ENCODE data around the gene SPAG16. TPM values are rescaled to one million over a fixed set of nuclear protein-coding genes. Genes with fewer than 3 reads are reported as not detected.

Gene SPAG16
- total and polyA plus RNA-seq, 10 donors, result 9.0 to 19.7 (median 12.2) TPM

DNA sequence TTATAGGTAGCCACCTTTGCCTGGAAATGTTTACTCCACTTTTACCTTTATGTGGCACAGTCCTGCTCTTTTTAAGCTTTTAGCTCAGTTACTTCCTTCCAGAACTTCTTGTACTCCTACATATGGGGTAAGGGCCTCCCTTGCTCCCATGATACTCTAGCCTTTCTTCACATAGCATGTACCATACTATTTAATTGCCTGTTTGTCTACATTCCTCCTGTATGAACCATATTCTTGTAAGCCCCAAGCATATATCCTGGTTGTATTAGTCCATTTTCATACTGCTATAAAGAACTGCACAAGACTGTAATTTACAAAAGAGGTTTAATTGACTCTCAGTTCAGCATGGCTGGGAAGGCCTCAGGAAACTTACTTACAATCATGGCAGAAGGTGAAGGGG, 1035.9 kb downstream of the SPAG16 start:
- no peaks in the 10 kb centered on the region for H3K4me1 ChIP-seq
- intact Hi-C loops (cut with DNase I; ENCODE audit: low total_unique reads), result no loop called here
- no peaks in the 10 kb centered on the region for H3K36me3 ChIP-seq
- H3K27me3 ChIP-seq (replicated peaks in 1 of 7), result no peaks in the 10 kb centered on the region
- no peak for DNase-seq
- TF ChIP-seq, protein P1, sequence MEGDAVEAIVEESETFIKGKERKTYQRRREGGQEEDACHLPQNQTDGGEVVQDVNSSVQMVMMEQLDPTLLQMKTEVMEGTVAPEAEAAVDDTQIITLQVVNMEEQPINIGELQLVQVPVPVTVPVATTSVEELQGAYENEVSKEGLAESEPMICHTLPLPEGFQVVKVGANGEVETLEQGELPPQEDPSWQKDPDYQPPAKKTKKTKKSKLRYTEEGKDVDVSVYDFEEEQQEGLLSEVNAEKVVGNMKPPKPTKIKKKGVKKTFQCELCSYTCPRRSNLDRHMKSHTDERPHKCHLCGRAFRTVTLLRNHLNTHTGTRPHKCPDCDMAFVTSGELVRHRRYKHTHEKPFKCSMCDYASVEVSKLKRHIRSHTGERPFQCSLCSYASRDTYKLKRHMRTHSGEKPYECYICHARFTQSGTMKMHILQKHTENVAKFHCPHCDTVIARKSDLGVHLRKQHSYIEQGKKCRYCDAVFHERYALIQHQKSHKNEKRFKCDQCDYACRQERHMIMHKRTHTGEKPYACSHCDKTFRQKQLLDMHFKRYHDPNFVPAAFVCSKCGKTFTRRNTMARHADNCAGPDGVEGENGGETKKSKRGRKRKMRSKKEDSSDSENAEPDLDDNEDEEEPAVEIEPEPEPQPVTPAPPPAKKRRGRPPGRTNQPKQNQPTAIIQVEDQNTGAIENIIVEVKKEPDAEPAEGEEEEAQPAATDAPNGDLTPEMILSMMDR (IDR thresholded peaks at IDR 0.05 in 8 of 11, conservative IDR thresholded peaks at IDR 0.05 in 3 of 11), result no peak
- TF ChIP-seq POLR2A (IDR thresholded peaks at IDR 0.05) (no peak), POLR2AphosphoS5 (IDR thresholded peaks at IDR 0.05) (no peak)
- no peak overlapping the region for H3K4me3 ChIP-seq
- no peak overlapping the region for H3K27ac ChIP-seq
- H3K9me3 ChIP-seq, result no peaks in the 10 kb centered on the region

DNA sequence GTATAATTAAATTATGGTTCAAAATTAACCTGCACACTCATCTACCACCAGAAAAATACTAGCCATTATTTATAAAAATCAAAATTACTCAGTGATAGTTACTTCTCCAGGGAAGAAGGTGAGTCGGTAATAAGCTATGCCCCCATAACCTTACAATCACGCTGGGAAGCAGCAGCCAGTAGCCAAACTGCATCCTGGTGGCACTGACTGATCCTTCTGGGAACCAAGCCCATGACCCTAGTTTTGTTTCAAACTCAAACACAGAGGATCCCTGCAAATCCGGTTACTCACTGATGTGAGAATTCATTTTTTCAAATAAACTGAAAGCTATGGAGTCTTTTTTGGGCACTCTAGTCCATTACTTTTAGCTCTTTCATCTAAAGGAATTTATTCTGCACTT, 1038.4 kb downstream of the SPAG16 start:
- Histone ChIP-seq H3K4me3 (no peak overlapping the region), H3K27ac (no peak overlapping the region), H3K36me3 (no peaks in the 10 kb centered on the region), H3K27me3 (replicated peaks in 1 of 7) (no peaks in the 10 kb centered on the region), H3K9me3 (no peaks in the 10 kb centered on the region), H3K4me1 (no peaks in the 10 kb centered on the region)
- intact Hi-C loops (cut with DNase I; ENCODE audit: low total_unique reads), result no loop called here
- 76 to 93% (median 81%) methylated on average over 3 of the region's 3 CpGs for WGBS, 5 donors
- TF ChIP-seq POLR2A (IDR thresholded peaks at IDR 0.05) (no peak), POLR2AphosphoS5 (IDR thresholded peaks at IDR 0.05) (no peak)
- TF ChIP-seq, protein P1 (IDR thresholded peaks at IDR 0.05 in 8 of 11, conservative IDR thresholded peaks at IDR 0.05 in 3 of 11), result no peak
- no peak for DNase-seq

DNA sequence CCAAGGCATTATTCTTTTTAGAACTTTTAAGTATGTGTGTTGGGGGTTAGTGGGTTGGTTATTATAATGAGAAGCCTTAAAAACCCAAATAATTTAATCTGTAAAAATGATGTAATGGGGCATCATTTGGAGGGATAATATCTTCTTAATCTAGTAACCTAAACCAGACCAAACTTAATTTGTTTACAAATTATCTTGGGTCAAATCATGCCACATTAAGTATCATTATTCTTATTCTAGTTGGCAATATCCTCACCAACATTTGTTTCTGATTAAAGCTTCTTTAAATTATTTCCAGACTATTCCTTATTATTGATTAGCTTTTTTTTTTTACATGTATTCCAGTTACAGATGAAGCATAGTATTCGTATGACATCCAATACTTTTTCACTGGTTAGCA, 1041.1 kb downstream of the SPAG16 start:
- H3K27ac ChIP-seq, result no peak overlapping the region
- no peak for DNase-seq
- 77 to 94% (median 83%) methylated on average over 1 of the region's 1 CpG for WGBS, 5 donors
- no peaks in the 10 kb centered on the region for H3K27me3 ChIP-seq (replicated peaks in 1 of 7)
- no peaks in the 10 kb centered on the region for H3K4me1 ChIP-seq
- no peaks in the 10 kb centered on the region for H3K9me3 ChIP-seq
- TF ChIP-seq POLR2A (IDR thresholded peaks at IDR 0.05) (no peak), POLR2AphosphoS5 (IDR thresholded peaks at IDR 0.05) (no peak)
- TF ChIP-seq, protein P1 (IDR thresholded peaks at IDR 0.05 in 8 of 11, conservative IDR thresholded peaks at IDR 0.05 in 3 of 11), result no peak
- H3K36me3 ChIP-seq, result no peaks in the 10 kb centered on the region
- H3K4me3 ChIP-seq, result no peak overlapping the region
- intact Hi-C loops (cut with DNase I; ENCODE audit: low total_unique reads), result no loop called here

DNA sequence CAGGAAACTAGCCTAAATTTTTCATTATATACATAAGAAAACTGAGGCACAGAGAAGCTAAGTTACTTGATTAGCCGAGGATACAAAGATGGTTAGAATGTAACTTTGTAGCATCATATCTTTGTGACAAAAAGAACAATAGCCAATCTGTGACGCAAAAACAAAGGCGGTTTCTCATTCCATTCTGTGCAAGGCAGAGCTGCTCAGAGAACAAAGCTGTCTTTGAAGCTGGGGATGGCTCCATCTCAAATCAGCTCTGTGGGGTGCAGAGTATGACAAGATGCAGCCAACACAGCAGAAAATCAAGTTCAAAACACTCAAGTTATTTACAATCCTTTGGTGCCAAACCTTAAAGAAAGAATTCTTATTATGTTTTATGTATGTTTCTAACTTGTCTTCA, 1044.7 kb downstream of the SPAG16 start:
- H3K4me3 ChIP-seq, result no peak overlapping the region
- intact Hi-C loops (cut with DNase I; ENCODE audit: low total_unique reads), result no loop called here
- no peak for TF ChIP-seq POLR2AphosphoS5 (IDR thresholded peaks at IDR 0.05)
- no peaks in the 10 kb centered on the region for H3K4me1 ChIP-seq
- H3K9me3 ChIP-seq, result peaks cover 0 to under 1% (median 0%) of the 10 kb centered on the region in 8 donors
- H3K27ac ChIP-seq, result no peak overlapping the region
- H3K36me3 ChIP-seq, result no peaks in the 10 kb centered on the region
- DNase-seq, result no peak
- WGBS, 5 donors, result 76 to 82% (median 81%) methylated on average over 3 of the region's 3 CpGs
- H3K27me3 ChIP-seq (replicated peaks in 1 of 7), result no peaks in the 10 kb centered on the region

DNA sequence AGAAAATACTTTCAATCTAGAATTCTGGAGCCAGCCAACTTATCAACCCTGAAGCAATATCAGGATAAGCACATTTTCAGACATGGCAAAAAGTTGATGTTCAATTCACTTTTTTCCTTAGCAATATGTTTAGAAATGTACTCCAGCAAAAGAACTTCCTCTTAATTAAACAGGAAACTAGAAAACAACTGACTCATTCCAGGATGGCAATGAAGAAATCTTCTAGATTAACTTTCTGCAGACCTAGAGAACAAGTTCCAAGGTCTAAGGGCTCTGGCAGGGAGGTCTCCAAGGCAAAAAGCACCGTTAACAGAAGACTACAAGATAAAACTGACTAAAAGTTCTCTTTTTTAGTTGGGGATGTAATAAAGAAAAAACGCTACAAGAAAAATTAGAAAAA, 1057.4 kb downstream of the SPAG16 start:
- no peak overlapping the region for H3K27ac ChIP-seq
- H3K4me1 ChIP-seq, result no peaks in the 10 kb centered on the region
- intact Hi-C loops (cut with DNase I; ENCODE audit: low total_unique reads), result no loop called here
- no peaks in the 10 kb centered on the region for H3K36me3 ChIP-seq
- no peak overlapping the region for H3K4me3 ChIP-seq
- 2 to 64% (median 27%) methylated on average over 2 of the region's 2 CpGs for WGBS, 5 donors
- no peak for DNase-seq
- TF ChIP-seq, protein P1 (IDR thresholded peaks at IDR 0.05 in 8 of 11, conservative IDR thresholded peaks at IDR 0.05 in 3 of 11), result no peak
- TF ChIP-seq POLR2A (IDR thresholded peaks at IDR 0.05), result no peak
- TF ChIP-seq POLR2AphosphoS5 (IDR thresholded peaks at IDR 0.05), result no peak
- H3K9me3 ChIP-seq, result no peaks in the 10 kb centered on the region
- no peaks in the 10 kb centered on the region for H3K27me3 ChIP-seq (replicated peaks in 1 of 7)

All from spleen (tissue), 11 donors.